ENCODE measurements around the gene YAF2.

DNA sequence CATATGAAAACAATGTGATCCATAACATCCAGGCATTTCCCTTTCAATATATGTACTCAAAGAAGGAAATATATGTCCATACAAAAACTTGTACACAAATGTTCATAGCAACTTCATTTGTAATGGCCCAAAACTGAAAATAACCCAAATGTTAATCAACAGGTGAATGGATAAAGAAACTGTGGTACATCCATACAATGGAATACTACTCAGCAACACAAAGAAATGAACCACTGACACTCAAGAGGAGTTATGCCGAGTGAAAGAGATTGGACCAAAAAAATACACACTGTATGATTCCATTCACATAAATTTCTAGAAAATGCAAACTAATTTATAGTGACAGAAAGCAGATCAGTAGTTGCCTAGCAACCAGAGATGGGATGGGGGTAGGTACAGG, 63.1 kb downstream of the YAF2 start:
- TF ChIP-seq, protein P1, sequence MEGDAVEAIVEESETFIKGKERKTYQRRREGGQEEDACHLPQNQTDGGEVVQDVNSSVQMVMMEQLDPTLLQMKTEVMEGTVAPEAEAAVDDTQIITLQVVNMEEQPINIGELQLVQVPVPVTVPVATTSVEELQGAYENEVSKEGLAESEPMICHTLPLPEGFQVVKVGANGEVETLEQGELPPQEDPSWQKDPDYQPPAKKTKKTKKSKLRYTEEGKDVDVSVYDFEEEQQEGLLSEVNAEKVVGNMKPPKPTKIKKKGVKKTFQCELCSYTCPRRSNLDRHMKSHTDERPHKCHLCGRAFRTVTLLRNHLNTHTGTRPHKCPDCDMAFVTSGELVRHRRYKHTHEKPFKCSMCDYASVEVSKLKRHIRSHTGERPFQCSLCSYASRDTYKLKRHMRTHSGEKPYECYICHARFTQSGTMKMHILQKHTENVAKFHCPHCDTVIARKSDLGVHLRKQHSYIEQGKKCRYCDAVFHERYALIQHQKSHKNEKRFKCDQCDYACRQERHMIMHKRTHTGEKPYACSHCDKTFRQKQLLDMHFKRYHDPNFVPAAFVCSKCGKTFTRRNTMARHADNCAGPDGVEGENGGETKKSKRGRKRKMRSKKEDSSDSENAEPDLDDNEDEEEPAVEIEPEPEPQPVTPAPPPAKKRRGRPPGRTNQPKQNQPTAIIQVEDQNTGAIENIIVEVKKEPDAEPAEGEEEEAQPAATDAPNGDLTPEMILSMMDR (conservative IDR thresholded peaks at IDR 0.05; ENCODE audit: low read depth in 2 of 2), result no peak
- TF ChIP-seq JUNB (IDR thresholded peaks at IDR 0.05; ENCODE audit: unreplicated experiment) (no peak), STAT1 (IDR thresholded peaks at IDR 0.05; ENCODE audit: unreplicated experiment) (no peak), POLR2AphosphoS5 (IDR thresholded peaks at IDR 0.05; ENCODE audit: low read depth) (no peak), EZH2 (IDR thresholded peaks at IDR 0.05; ENCODE audit: low read depth, unreplicated experiment) (no peak)
- TF ChIP-seq, protein P2, sequence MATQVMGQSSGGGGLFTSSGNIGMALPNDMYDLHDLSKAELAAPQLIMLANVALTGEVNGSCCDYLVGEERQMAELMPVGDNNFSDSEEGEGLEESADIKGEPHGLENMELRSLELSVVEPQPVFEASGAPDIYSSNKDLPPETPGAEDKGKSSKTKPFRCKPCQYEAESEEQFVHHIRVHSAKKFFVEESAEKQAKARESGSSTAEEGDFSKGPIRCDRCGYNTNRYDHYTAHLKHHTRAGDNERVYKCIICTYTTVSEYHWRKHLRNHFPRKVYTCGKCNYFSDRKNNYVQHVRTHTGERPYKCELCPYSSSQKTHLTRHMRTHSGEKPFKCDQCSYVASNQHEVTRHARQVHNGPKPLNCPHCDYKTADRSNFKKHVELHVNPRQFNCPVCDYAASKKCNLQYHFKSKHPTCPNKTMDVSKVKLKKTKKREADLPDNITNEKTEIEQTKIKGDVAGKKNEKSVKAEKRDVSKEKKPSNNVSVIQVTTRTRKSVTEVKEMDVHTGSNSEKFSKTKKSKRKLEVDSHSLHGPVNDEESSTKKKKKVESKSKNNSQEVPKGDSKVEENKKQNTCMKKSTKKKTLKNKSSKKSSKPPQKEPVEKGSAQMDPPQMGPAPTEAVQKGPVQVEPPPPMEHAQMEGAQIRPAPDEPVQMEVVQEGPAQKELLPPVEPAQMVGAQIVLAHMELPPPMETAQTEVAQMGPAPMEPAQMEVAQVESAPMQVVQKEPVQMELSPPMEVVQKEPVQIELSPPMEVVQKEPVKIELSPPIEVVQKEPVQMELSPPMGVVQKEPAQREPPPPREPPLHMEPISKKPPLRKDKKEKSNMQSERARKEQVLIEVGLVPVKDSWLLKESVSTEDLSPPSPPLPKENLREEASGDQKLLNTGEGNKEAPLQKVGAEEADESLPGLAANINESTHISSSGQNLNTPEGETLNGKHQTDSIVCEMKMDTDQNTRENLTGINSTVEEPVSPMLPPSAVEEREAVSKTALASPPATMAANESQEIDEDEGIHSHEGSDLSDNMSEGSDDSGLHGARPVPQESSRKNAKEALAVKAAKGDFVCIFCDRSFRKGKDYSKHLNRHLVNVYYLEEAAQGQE (IDR thresholded peaks at IDR 0.05; ENCODE audit: unreplicated experiment), result no peak
